Liver (tissue), 3 donors: Measurements from ENCODE around the gene MIPEP.

ENCODE experiments used
- ATF3 ChIP-seq: IDR thresholded peaks from 2 replicates; pipeline ENCODE4 v1.6.1; 2016; ENCODE audit warnings: antibody characterized with exemption
- GABPA ChIP-seq, 2 donors: IDR thresholded peaks in 1 of 2; conservative IDR thresholded peaks in 1 of 2; 2 replicates each; pipeline ENCODE4 v1.6.1; 2016; ENCODE audit warnings: antibody characterized with exemption in 2 of 2, mild to moderate bottlenecking in 1 of 2, moderate library complexity in 1 of 2
- HNF4A ChIP-seq, 2 donors: conservative IDR thresholded peaks; 2 replicates each; pipeline ENCODE4 v1.6.1; 2016; ENCODE audit warnings: antibody characterized with exemption in 2 of 2, mild to moderate bottlenecking in 2 of 2
- RAD21 ChIP-seq, 2 donors: IDR thresholded peaks; 2 replicates each; pipeline ENCODE4 v1.6.1; 2016; ENCODE audit warnings: antibody characterized with exemption in 2 of 2, mild to moderate bottlenecking in 2 of 2
- REST ChIP-seq: IDR thresholded peaks from 2 replicates; pipeline ENCODE4 v1.6.1; 2016; ENCODE audit warnings: antibody characterized with exemption, mild to moderate bottlenecking
- RXRA ChIP-seq, 2 donors: IDR thresholded peaks; 2 replicates each; pipeline ENCODE4 v1.6.1; 2017 to 2018; ENCODE audit warnings: antibody characterized with exemption in 2 of 2, mild to moderate bottlenecking in 1 of 2
- TAF1 ChIP-seq: conservative IDR thresholded peaks from 2 replicates; pipeline ENCODE4 v1.6.1; 2016; ENCODE audit warnings: antibody characterized with exemption, mild to moderate bottlenecking
- YY1 ChIP-seq: IDR thresholded peaks from 2 replicates; pipeline ENCODE4 v1.6.1; 2016; ENCODE audit warnings: antibody characterized with exemption, mild to moderate bottlenecking
- TF ChIP-seq, protein P1 (sequence below): fragments of 150-350 bp; IDR thresholded peaks from 2 replicates; pipeline ENCODE4 v1.5.1; 2017; ENCODE audit warnings: improper control_type of control experiment, low read depth, low read length; ENCODE audit not compliant: missing input control
- TF ChIP-seq, protein P2 (sequence below): IDR thresholded peaks from 2 replicates; pipeline ENCODE4 v1.6.1; 2016; ENCODE audit warnings: antibody characterized with exemption
- donor health status: healthy.
- donor health status: healthy.

DNA sequence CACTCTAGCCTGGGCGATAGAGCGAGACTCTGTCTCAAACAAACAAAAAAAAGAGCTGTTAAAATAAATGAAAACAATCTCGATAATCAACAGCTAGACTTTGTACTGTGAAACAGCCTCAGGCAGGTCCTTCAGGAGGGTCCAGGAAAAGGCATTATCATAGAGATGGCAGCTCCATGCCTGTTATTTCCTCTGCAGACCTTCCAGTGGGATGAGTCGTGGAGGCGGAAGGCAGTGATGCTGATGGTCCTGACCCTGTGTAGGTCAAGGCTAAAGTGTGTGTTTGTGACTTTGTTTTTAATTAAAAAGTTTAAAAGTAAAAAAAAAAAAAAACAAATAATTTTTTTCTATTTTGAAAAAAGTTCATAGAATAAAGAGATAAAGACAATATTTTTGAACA lies 201.6 kb downstream of the MIPEP start:
- TF ChIP-seq, protein P1, sequence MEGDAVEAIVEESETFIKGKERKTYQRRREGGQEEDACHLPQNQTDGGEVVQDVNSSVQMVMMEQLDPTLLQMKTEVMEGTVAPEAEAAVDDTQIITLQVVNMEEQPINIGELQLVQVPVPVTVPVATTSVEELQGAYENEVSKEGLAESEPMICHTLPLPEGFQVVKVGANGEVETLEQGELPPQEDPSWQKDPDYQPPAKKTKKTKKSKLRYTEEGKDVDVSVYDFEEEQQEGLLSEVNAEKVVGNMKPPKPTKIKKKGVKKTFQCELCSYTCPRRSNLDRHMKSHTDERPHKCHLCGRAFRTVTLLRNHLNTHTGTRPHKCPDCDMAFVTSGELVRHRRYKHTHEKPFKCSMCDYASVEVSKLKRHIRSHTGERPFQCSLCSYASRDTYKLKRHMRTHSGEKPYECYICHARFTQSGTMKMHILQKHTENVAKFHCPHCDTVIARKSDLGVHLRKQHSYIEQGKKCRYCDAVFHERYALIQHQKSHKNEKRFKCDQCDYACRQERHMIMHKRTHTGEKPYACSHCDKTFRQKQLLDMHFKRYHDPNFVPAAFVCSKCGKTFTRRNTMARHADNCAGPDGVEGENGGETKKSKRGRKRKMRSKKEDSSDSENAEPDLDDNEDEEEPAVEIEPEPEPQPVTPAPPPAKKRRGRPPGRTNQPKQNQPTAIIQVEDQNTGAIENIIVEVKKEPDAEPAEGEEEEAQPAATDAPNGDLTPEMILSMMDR, result no peak
- TF ChIP-seq ATF3, result no peak
- no peak for TF ChIP-seq REST
- TF ChIP-seq YY1, result no peak
- TF ChIP-seq GABPA (IDR thresholded peaks at IDR 0.05 in 1 of 2, conservative IDR thresholded peaks at IDR 0.05 in 1 of 2), result no peak
- no peak for TF ChIP-seq RAD21 (IDR thresholded peaks at IDR 0.05)
- no peak for TF ChIP-seq RXRA (IDR thresholded peaks at IDR 0.05)
- no peak for TF ChIP-seq HNF4A (conservative IDR thresholded peaks at IDR 0.05)
- TF ChIP-seq, protein P2, sequence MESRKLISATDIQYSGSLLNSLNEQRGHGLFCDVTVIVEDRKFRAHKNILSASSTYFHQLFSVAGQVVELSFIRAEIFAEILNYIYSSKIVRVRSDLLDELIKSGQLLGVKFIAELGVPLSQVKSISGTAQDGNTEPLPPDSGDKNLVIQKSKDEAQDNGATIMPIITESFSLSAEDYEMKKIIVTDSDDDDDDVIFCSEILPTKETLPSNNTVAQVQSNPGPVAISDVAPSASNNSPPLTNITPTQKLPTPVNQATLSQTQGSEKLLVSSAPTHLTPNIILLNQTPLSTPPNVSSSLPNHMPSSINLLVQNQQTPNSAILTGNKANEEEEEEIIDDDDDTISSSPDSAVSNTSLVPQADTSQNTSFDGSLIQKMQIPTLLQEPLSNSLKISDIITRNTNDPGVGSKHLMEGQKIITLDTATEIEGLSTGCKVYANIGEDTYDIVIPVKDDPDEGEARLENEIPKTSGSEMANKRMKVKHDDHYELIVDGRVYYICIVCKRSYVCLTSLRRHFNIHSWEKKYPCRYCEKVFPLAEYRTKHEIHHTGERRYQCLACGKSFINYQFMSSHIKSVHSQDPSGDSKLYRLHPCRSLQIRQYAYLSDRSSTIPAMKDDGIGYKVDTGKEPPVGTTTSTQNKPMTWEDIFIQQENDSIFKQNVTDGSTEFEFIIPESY, result no peak
- TF ChIP-seq TAF1, result no peak
